ENCODE measurements around the gene NOXA1.

NOXA1 gene

GRCh38 chr9:137470785-137471184 is 47.6 kb downstream of the NOXA1 start:
- no peak for DNase-seq

- DNase-seq: no peak
These were observed 51.1 kb downstream of the NOXA1 start for GRCh38 chr9:137474271-137474670.

GRCh38 chr9:137475666-137476065 is 52.5 kb downstream of the NOXA1 start:
- DNase-seq: no peak

- no peak for DNase-seq
These were observed 53.7 kb downstream of the NOXA1 start for GRCh38 chr9:137476856-137477255.

GRCh38 chr9:137477778-137478612 is 54.8 kb downstream of the NOXA1 start:
- DNase-seq: no peak

GRCh38 chr9:137478613-137478961 is 55.4 kb downstream of the NOXA1 start:
- no peak for DNase-seq

- DNase-seq: no peak
These were observed 56.0 kb downstream of the NOXA1 start for GRCh38 chr9:137478962-137479861.

GRCh38 chr9:137479892-137480685 is 56.9 kb downstream of the NOXA1 start:
- DNase-seq: no peak

GRCh38 chr9:137480686-137481683 is 57.8 kb downstream of the NOXA1 start:
- no peak for DNase-seq

- DNase-seq: no peak
These were observed 59.0 kb downstream of the NOXA1 start for GRCh38 chr9:137482094-137482781.

All from NCI-H748 treated with DMSO at 0.1 percent for 48 hours (cell line).